MM.1S (cell line): ENCODE data around the gene ATG5.

Source experiments
- DNase-seq: peaks from one replicate; pipeline ENCODE4 v3.0.0-alpha.2; 2015
- H2AFZ ChIP-seq: fragments of 300-600 bp; sonication (generic); 2 replicates; pipeline ENCODE4 v1.6.0; 2016; ENCODE audit warnings: antibody characterized with exemption, low read length
- H3F3A ChIP-seq: fragments of 300-600 bp; sonication (generic); 2 replicates; pipeline ENCODE4 v1.6.1; 2016; ENCODE audit warnings: mild to moderate bottlenecking, antibody characterized with exemption, low read length, moderate library complexity, mixed read lengths; ENCODE audit not compliant: insufficient read depth
- H3K27ac ChIP-seq: fragments of 300-600 bp; sonication (generic); 2 replicates; pipeline ENCODE4 v1.5.1; 2016; ENCODE audit warnings: mild to moderate bottlenecking, low read length
- H3K27me3 ChIP-seq: fragments of 300-600 bp; sonication (generic); replicated peaks from 2 replicates; pipeline ENCODE4 v1.6.0; 2016; ENCODE audit warnings: low read length; ENCODE audit not compliant: insufficient read depth
- H3K36me3 ChIP-seq: fragments of 300-600 bp; sonication (generic); replicated peaks from 2 replicates; pipeline ENCODE4 v1.6.1; 2016; ENCODE audit warnings: mild to moderate bottlenecking, low read length, mixed read lengths; ENCODE audit not compliant: insufficient read depth
- H3K4me1 ChIP-seq: fragments of 300-600 bp; sonication (generic); 2 replicates; pipeline ENCODE4 v1.6.1; 2016; ENCODE audit warnings: low read length, mixed read lengths
- H3K4me2 ChIP-seq: fragments of 300-600 bp; sonication (generic); 2 replicates; pipeline ENCODE4 v1.6.0; 2016; ENCODE audit warnings: low read depth, low read length
- H3K4me3 ChIP-seq: fragments of 300-600 bp; sonication (generic); 2 replicates; pipeline ENCODE4 v1.5.1; 2016; ENCODE audit warnings: low read length, mixed read lengths
- H3K79me2 ChIP-seq: fragments of 300-600 bp; sonication (generic); 2 replicates; pipeline ENCODE4 v1.6.1; 2016; ENCODE audit warnings: mixed run types, low read length, mixed read lengths
- H3K9ac ChIP-seq: fragments of 300-600 bp; sonication (generic); 2 replicates; pipeline ENCODE4 v1.6.1; 2016; ENCODE audit warnings: low read length, mixed read lengths
- H3K9me2 ChIP-seq: fragments of 300-600 bp; sonication (generic); replicated peaks from 2 replicates; pipeline ENCODE4 v1.6.1; 2016; ENCODE audit warnings: mild to moderate bottlenecking, low read length, mixed read lengths; ENCODE audit not compliant: insufficient read depth
- H3K9me3 ChIP-seq: fragments of 300-600 bp; sonication (generic); replicated peaks from 2 replicates; pipeline ENCODE4 v1.6.1; 2016; ENCODE audit warnings: mild to moderate bottlenecking, low read length, mixed read lengths; ENCODE audit not compliant: insufficient read depth
- H4K20me1 ChIP-seq: fragments of 300-600 bp; sonication (generic); 2 replicates; pipeline ENCODE4 v1.6.1; 2016; ENCODE audit warnings: mild to moderate bottlenecking, low read length, moderate library complexity, mixed read lengths; ENCODE audit not compliant: insufficient read depth
- CTCF ChIP-seq: fragments of 300-600 bp; sonication (generic); IDR thresholded peaks from 2 replicates; pipeline ENCODE4 v1.5.1; 2016; ENCODE audit warnings: antibody characterized with exemption, low read length, mixed read lengths
- EZH2 ChIP-seq: fragments of 300-600 bp; sonication (generic); optimal IDR thresholded peaks from 2 replicates; pipeline ENCODE3; 2017; ENCODE audit warnings: low read depth, mild to moderate bottlenecking, antibody characterized with exemption, low read length, mixed read lengths
- EZH2phosphoT487 ChIP-seq: fragments of 300-600 bp; sonication (generic); IDR thresholded peaks from 2 replicates; pipeline ENCODE4 v1.6.1; 2018; ENCODE audit warnings: antibody characterized with exemption, low read length

The ATG5 gene

DNA sequence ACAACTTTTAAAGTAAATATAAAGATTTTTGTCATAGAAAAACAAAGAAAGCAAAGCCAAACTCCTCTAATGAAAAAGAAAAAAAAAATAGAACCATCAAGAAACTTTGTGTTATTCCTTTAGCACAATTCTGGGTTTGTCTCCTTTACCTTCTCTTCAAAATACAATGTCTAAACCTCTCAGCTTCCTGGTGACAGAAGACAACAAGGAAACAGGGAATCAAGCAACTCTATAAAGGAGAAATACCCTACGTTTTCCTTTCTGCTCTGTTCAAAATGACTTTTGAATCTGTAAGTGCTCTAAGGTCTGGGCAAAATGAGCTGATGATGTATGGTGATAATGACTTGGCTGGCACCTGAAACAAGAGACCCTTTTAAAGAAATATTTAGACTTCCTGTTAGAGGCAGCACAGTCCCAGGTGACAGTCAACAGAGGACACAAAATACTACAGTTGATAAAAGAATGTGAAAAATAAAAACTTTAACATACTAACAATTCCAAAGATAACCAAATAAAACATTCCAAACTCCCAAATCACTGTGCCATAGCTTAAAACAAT is 138.1 kb downstream of the ATG5 start:
- no peaks in the 10 kb centered on the region for H3F3A ChIP-seq
- no peaks in the 10 kb centered on the region for H3K36me3 ChIP-seq
- TF ChIP-seq EZH2phosphoT487 = no peak
- TF ChIP-seq CTCF = no peak
- H3K9me3 ChIP-seq = no peaks in the 10 kb centered on the region
- H3K27me3 ChIP-seq = no peaks in the 10 kb centered on the region
- H3K4me3 ChIP-seq = no peak overlapping the region
- H3K9me2 ChIP-seq = no peaks in the 10 kb centered on the region
- H3K4me2 ChIP-seq = peak overlapping the region; percentile 47; the same call in 1 of the 2 replicates
- H3K79me2 ChIP-seq = peaks cover 2% of the 10 kb centered on the region; the same call in 1 of the 2 replicates
- H3K27ac ChIP-seq = no peak overlapping the region
- H3K9ac ChIP-seq = no peak overlapping the region
- DNase-seq = no peak
- no peaks in the 10 kb centered on the region for H4K20me1 ChIP-seq
- H2AFZ ChIP-seq = no peak overlapping the region
- peaks cover 17% of the 10 kb centered on the region for H3K4me1 ChIP-seq

DNA sequence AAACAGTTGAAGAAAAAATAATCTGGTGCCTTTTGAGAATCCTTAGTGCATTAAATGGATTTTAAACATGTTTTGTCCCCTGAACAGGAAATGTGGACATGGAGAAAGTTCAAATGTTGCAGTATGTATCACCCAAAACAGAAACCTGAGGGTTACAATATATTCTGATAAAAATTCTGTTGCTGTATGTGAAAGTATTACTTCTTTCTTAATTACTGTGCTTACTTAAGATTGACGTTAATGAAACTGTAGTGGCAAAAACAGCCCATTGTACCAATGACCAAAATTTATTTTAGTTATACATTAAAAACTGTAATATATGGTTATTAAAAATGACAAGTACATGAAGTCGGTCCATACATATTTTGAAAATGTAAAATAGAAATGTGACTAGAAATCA is 138.8 kb downstream of the ATG5 start:
- no peaks in the 10 kb centered on the region for H3K9me2 ChIP-seq
- H3K27ac ChIP-seq = no peak overlapping the region
- H2AFZ ChIP-seq = no peak overlapping the region
- peaks cover 2% of the 10 kb centered on the region; the same call in 1 of the 2 replicates for H3K79me2 ChIP-seq
- no peak for DNase-seq
- H3K9ac ChIP-seq = no peak overlapping the region
- no peaks in the 10 kb centered on the region for H3K27me3 ChIP-seq
- H3K36me3 ChIP-seq = no peaks in the 10 kb centered on the region
- no peak for TF ChIP-seq EZH2
- TF ChIP-seq EZH2phosphoT487 = no peak
- no peak for TF ChIP-seq CTCF
- H3K4me1 ChIP-seq = peaks cover 17% of the 10 kb centered on the region
- no peaks in the 10 kb centered on the region for H4K20me1 ChIP-seq
- H3K9me3 ChIP-seq = no peaks in the 10 kb centered on the region
- no peak overlapping the region for H3K4me3 ChIP-seq
- H3F3A ChIP-seq = no peaks in the 10 kb centered on the region
- H3K4me2 ChIP-seq = no peak overlapping the region

DNA sequence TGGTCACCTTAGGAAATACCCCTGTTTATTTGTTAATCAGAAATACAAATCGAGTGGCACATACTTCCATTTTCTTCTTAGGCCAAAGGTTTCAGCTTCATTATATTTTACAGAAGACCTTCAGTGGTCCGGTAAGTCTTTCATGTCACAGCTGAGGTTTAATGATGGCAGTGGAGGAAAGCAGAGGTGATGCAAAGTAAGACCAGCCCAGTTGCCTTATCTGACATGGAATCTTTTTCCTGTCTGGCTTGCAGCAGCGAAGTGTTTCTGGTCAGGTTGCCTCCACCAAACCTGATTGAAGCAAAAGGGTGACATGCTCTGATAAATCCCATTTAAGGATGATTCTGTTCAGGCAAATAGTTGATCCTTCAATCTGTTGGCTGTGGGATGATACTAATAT is 139.4 kb downstream of the ATG5 start:
- no peaks in the 10 kb centered on the region; the same call in 1 of the 2 replicates for H3K79me2 ChIP-seq
- H3K9me2 ChIP-seq = no peaks in the 10 kb centered on the region
- no peak overlapping the region for H3K27ac ChIP-seq
- no peak overlapping the region for H3K4me2 ChIP-seq
- H3K36me3 ChIP-seq = no peaks in the 10 kb centered on the region
- peaks cover 17% of the 10 kb centered on the region for H3K4me1 ChIP-seq
- no peak for TF ChIP-seq CTCF
- TF ChIP-seq EZH2 = no peak
- TF ChIP-seq EZH2phosphoT487 = no peak
- H3K4me3 ChIP-seq = no peak overlapping the region
- no peak overlapping the region for H2AFZ ChIP-seq
- H3K27me3 ChIP-seq = no peaks in the 10 kb centered on the region
- no peaks in the 10 kb centered on the region for H3F3A ChIP-seq
- no peaks in the 10 kb centered on the region for H4K20me1 ChIP-seq
- H3K9me3 ChIP-seq = no peaks in the 10 kb centered on the region
- DNase-seq = no peak
- no peak overlapping the region for H3K9ac ChIP-seq
